ENCODE data around the gene KCTD10. TPM values are rescaled to one million over a fixed set of nuclear protein-coding genes. Genes with fewer than 3 reads are reported as not detected.

Gene KCTD10
- total RNA-seq, 1 donor from 2014 or later, result 61.4 TPM

- intact Hi-C loops (cut with DNase I), result no loop called here
- TF ChIP-seq CTCF (IDR thresholded peaks at IDR 0.05), result no peak
- DNase-seq, result no peak
- no peak for ATAC-seq
- Histone ChIP-seq H3K27me3 (ENCODE audit: low read depth) (no peaks in the 10 kb centered on the region), H3K4me3 (no peak overlapping the region), H3K27ac (no peak overlapping the region), H3K4me1 (peaks cover 9% of the 10 kb centered on the region), H3K9me3 (no peaks in the 10 kb centered on the region), H3K36me3 (peaks cover 97% of the 10 kb centered on the region)
These were observed 36.0 kb upstream of the KCTD10 start for GRCh38 chr12:109513051-109513450.

- intact Hi-C loops (cut with DNase I), result no loop called here
- no peak overlapping the region for H3K4me3 ChIP-seq
- H3K27me3 ChIP-seq (ENCODE audit: low read depth), result no peaks in the 10 kb centered on the region
- peaks cover 9% of the 10 kb centered on the region for H3K4me1 ChIP-seq
- no peak for TF ChIP-seq CTCF (IDR thresholded peaks at IDR 0.05)
- ATAC-seq (peak; percentile 72 to 81), DNase-seq (no peak)
- no peak overlapping the region for H3K27ac ChIP-seq
- peaks cover 97% of the 10 kb centered on the region for H3K36me3 ChIP-seq
- no peaks in the 10 kb centered on the region for H3K9me3 ChIP-seq
These were observed 35.5 kb upstream of the KCTD10 start for GRCh38 chr12:109512608-109513007.

GRCh38 chr12:109510196-109510595 is 33.1 kb upstream of the KCTD10 start:
- no peak for ATAC-seq
- H3K36me3 ChIP-seq, result peaks cover 98% of the 10 kb centered on the region

GRCh38 chr12:109504068-109504467 is 27.0 kb upstream of the KCTD10 start:
- no peak for TF ChIP-seq CTCF (IDR thresholded peaks at IDR 0.05)
- Histone ChIP-seq H3K36me3 (peaks cover 100% of the 10 kb centered on the region), H3K4me1 (no peaks in the 10 kb centered on the region), H3K27ac (no peak overlapping the region), H3K27me3 (ENCODE audit: low read depth) (no peaks in the 10 kb centered on the region), H3K4me3 (no peak overlapping the region), H3K9me3 (no peaks in the 10 kb centered on the region)
- intact Hi-C loops (cut with DNase I), result no loop called here
- DNase-seq (no peak), ATAC-seq (no peak)

More at GRCh38 chr12:109510196-109510595, 33.1 kb upstream of the KCTD10 start:
- no peak overlapping the region for H3K4me3 ChIP-seq
- H3K4me1 ChIP-seq, result peaks cover 9% of the 10 kb centered on the region
- no peaks in the 10 kb centered on the region for H3K27me3 ChIP-seq (ENCODE audit: low read depth)
- H3K9me3 ChIP-seq, result no peaks in the 10 kb centered on the region
- intact Hi-C loops (cut with DNase I), result no loop called here
- TF ChIP-seq CTCF (IDR thresholded peaks at IDR 0.05), result no peak
- DNase-seq, result no peak
- no peak overlapping the region for H3K27ac ChIP-seq

- TF ChIP-seq CTCF (IDR thresholded peaks at IDR 0.05), result no peak
- Histone ChIP-seq H3K36me3 (peaks cover 100% of the 10 kb centered on the region), H3K9me3 (no peaks in the 10 kb centered on the region), H3K4me3 (no peak overlapping the region), H3K27ac (no peak overlapping the region), H3K27me3 (ENCODE audit: low read depth) (no peaks in the 10 kb centered on the region), H3K4me1 (no peaks in the 10 kb centered on the region)
- no peak for ATAC-seq
- DNase-seq, result no peak
- intact Hi-C loops (cut with DNase I), result no loop called here
These were observed 26.5 kb upstream of the KCTD10 start for GRCh38 chr12:109503611-109504010.

- no peaks in the 10 kb centered on the region for H3K4me1 ChIP-seq
- H3K27me3 ChIP-seq (ENCODE audit: low read depth), result no peaks in the 10 kb centered on the region
- no peaks in the 10 kb centered on the region for H3K9me3 ChIP-seq
- TF ChIP-seq CTCF (IDR thresholded peaks at IDR 0.05), result no peak
- ATAC-seq (no peak), DNase-seq (no peak)
- H3K36me3 ChIP-seq, result peaks cover 100% of the 10 kb centered on the region
- no peak overlapping the region for H3K4me3 ChIP-seq
- intact Hi-C loops (cut with DNase I), result no loop called here
- H3K27ac ChIP-seq, result no peak overlapping the region
These were observed 25.2 kb upstream of the KCTD10 start for GRCh38 chr12:109502332-109502731.

Data from lower lobe of right lung (tissue), 2 donors.